Measurements from ENCODE around the gene RASSF8.

The RASSF8 gene, protein sequence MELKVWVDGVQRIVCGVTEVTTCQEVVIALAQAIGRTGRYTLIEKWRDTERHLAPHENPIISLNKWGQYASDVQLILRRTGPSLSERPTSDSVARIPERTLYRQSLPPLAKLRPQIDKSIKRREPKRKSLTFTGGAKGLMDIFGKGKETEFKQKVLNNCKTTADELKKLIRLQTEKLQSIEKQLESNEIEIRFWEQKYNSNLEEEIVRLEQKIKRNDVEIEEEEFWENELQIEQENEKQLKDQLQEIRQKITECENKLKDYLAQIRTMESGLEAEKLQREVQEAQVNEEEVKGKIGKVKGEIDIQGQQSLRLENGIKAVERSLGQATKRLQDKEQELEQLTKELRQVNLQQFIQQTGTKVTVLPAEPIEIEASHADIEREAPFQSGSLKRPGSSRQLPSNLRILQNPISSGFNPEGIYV

DNA sequence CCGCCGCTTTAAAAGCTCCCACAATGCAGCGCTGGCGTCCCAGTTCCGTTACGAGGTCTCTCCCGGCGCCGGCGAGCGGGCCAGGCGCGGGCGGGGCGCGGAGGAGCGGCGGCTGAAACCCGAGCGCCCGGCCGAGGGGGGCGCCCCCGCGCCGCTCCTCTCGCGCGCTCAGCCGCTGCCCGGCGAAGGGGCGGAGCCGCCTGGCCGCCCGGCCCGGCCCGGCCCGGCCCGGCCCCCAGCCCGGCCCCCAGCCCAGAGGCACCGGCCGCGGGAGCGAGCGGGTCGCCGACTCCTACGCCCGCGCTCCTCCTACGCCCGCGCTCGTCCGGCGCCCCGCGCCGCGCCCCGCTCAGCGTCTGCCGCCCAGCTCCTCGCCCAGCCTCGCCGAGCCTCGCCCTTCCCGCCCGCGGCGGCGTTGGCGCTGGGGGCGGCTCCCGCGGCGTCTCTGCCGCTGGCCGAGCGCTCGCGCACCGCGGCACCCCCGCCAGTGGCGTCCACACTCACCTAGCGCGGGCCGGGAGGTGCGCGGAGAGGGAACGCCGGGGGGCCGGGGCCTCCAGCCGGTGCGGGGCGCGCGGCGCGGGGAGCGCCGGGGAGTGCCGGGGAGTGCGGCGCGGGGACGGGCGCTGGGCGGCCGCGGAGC lies at the start of gene RASSF8:
Gene RASSF8, plus strand, starts transcription at position 255 of the 643 bp plus-strand sequence. CDS start 96,662 bp downstream, outside the sequence.
- no peaks in the 10 kb centered on the region for H3K9me3 Mint-ChIP-seq
- H3K36me3 Mint-ChIP-seq (ENCODE audit: low read depth): no peaks in the 10 kb centered on the region
- H3K27ac Mint-ChIP-seq: peak within 1 kb of the TSS; percentile 61
- peak within 1 kb of the TSS; percentile 87 for H3K4me3 Mint-ChIP-seq
- H3K4me1 Mint-ChIP-seq (ENCODE audit: low read depth): peaks cover 21% of the 10 kb centered on the region
- intact Hi-C loops (cut with micrococcal nuclease): no loop called here
- H3K27me3 Mint-ChIP-seq: peaks cover 64% of the 10 kb centered on the region

DNA sequence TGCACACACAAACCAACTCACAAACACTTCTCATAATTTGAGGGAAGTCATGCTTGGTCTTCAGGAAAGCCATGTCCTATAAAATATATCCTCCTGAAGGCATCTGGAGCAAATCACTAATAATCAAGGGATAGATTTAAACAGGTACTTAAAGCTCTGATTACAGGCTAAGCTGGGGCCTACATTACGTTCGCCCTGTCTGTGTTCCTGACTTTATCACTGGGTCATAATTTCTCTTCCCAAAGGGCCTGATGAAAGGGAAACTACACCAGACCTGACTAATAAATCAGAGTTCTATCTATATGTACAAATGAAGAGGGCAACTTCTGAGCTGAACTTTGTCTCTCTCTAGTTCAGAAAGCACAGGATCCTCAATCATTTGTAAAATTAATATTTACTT lies 43.9 kb upstream of the RASSF8 start:
- no peak overlapping the region for H3K4me3 Mint-ChIP-seq
- H3K9me3 Mint-ChIP-seq: no peaks in the 10 kb centered on the region
- H3K4me1 Mint-ChIP-seq (ENCODE audit: low read depth): no peaks in the 10 kb centered on the region
- no peaks in the 10 kb centered on the region for H3K36me3 Mint-ChIP-seq (ENCODE audit: low read depth)
- intact Hi-C loops (cut with micrococcal nuclease): no loop called here
- H3K27ac Mint-ChIP-seq: no peak overlapping the region
- no peaks in the 10 kb centered on the region for H3K27me3 Mint-ChIP-seq

DNA sequence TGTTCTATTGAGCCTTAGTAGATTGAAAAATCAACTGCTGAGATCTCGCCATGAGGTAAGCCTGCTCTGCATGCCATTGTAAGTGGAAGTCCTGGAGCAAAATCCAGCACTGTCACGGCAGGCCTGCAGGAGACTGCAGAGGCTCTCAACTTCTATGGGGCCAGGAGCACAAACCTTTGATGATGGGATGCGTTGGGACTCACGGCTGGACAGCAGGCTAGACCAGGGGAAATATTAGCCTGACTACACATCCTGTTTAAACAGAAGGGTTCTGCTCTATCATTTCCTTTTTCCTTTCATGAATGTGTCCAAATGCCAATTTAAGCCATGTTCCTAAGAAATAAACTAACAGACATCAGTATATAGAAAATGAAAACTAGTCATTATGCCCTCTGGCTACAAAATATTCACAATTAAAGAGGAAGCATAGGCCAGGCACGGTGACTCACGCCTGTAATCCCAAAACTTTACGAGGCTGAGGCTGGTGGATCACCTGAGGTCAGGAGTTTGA lies 33.9 kb upstream of the RASSF8 start:
- H3K36me3 Mint-ChIP-seq (ENCODE audit: low read depth): no peaks in the 10 kb centered on the region
- H3K4me1 Mint-ChIP-seq (ENCODE audit: low read depth): no peaks in the 10 kb centered on the region
- H3K9me3 Mint-ChIP-seq: peaks cover 5% of the 10 kb centered on the region
- H3K4me3 Mint-ChIP-seq: no peak overlapping the region
- no peak overlapping the region for H3K27ac Mint-ChIP-seq
- intact Hi-C loops (cut with micrococcal nuclease): no loop called here
- H3K27me3 Mint-ChIP-seq: no peaks in the 10 kb centered on the region

DNA sequence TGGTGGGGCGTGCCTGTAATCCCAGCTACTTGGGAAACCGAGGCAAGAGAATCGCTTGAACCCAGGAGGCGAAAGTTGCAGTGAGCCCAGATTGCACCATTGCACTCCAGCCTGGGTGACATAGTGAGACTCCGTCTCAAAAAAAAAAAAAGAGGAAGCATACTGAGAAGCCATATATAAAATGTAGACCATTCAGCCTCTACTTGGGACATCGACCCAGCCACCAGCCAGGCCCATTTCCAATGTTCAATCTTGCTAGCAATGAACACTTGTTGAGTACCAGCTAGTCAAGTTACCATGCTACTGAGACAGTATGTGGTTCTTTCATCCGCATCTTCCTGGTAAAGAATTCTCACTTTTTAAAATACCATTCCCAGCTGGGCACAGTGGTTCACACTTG lies 33.4 kb upstream of the RASSF8 start:
- intact Hi-C loops (cut with micrococcal nuclease): no loop called here
- H3K4me1 Mint-ChIP-seq (ENCODE audit: low read depth): no peaks in the 10 kb centered on the region
- H3K27me3 Mint-ChIP-seq: no peaks in the 10 kb centered on the region
- no peaks in the 10 kb centered on the region for H3K36me3 Mint-ChIP-seq (ENCODE audit: low read depth)
- H3K4me3 Mint-ChIP-seq: no peak overlapping the region
- H3K9me3 Mint-ChIP-seq: peaks cover 5% of the 10 kb centered on the region
- no peak overlapping the region for H3K27ac Mint-ChIP-seq

DNA sequence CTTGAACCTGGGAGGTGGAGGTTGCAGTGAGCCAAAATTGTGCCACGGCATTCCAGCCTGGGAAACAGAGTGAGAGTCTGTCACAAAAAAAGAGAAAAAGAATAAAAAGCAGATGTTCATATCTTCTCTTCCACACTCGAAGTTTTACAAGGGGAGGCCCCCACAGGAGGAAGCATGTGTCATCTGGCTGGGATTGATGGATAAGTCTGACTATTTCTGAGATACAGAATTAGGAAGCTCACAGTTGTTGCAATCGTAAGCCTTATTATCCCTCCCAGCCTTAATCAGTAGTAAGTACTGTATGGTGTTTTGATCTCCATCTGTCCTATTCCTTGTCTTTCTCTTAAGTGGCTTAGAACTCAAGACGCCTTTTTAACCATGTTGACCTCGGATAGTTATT lies 31.9 kb upstream of the RASSF8 start:
- Mint-ChIP-seq H3K36me3 (ENCODE audit: low read depth) (no peaks in the 10 kb centered on the region), H3K27me3 (no peaks in the 10 kb centered on the region), H3K9me3 (peaks cover 5% of the 10 kb centered on the region), H3K4me3 (no peak overlapping the region), H3K27ac (no peak overlapping the region), H3K4me1 (ENCODE audit: low read depth) (no peaks in the 10 kb centered on the region)
- intact Hi-C loops (cut with micrococcal nuclease): no loop called here

DNA sequence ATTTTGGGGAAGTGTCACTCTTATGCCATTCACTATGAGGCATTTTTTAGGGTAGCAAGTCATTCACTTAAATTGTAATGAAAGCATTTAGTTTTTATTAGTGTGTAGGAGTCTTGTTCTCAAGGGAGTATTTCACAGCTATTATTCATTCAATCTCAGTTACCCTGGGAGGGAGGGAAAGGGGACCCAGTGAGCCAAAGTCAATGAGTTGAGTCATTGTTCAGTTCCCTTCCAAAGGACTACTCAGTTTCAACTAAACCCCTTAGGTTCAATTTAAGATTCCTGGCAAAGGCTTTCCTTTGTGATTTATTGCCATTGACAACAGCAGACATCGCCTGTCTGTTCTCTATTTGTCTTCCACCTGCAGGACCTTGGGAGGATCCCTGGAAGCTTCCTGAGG lies 29.3 kb upstream of the RASSF8 start:
- Mint-ChIP-seq H3K9me3 (peaks cover 5% of the 10 kb centered on the region), H3K4me3 (no peak overlapping the region), H3K36me3 (ENCODE audit: low read depth) (no peaks in the 10 kb centered on the region), H3K27me3 (no peaks in the 10 kb centered on the region), H3K27ac (no peak overlapping the region), H3K4me1 (ENCODE audit: low read depth) (no peaks in the 10 kb centered on the region)
- intact Hi-C loops (cut with micrococcal nuclease): no loop called here

DNA sequence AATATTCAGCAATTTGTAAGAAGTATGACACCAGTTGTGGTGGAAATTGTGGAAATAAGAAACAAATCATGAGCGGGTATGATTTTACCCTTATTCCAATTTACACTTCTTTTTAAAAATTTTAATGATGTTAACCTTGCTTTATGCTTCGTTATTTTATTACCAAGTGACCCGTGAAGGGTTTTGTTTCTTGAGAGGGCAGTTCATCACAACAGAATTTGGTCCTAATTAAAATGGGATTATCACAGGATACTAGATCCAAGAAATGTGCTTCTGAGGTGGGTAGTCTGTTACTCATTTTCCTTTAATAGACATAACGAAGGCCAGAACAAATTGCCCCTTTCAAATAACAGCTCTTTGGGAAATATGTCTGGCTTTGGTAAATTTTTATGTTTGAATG lies 25.5 kb upstream of the RASSF8 start:
- Mint-ChIP-seq H3K4me3 (no peak overlapping the region), H3K9me3 (no peaks in the 10 kb centered on the region), H3K27ac (no peak overlapping the region), H3K27me3 (no peaks in the 10 kb centered on the region), H3K4me1 (ENCODE audit: low read depth) (no peaks in the 10 kb centered on the region), H3K36me3 (ENCODE audit: low read depth) (no peaks in the 10 kb centered on the region)
- intact Hi-C loops (cut with micrococcal nuclease): no loop called here

DNA sequence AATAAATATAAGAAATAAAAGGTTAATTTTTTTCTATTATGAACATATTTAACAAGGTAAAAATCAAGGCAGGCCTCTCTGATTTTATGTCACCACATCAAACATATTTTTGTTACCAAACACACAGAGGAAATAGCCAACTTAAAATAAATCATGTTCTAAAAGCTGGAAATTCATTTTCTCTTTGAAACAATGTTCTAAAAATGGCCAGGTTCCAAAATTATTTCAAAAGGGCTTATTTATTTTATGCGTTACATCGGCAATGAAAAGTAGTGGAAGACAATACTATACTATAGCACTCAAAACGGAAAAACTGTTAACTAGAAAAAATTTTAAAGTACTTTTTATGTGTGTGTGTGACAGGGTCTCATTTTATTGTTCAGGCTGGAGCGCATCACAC lies 24.0 kb upstream of the RASSF8 start:
- Mint-ChIP-seq H3K9me3 (no peaks in the 10 kb centered on the region), H3K4me1 (ENCODE audit: low read depth) (no peaks in the 10 kb centered on the region), H3K36me3 (ENCODE audit: low read depth) (no peaks in the 10 kb centered on the region), H3K27me3 (no peaks in the 10 kb centered on the region), H3K4me3 (no peak overlapping the region), H3K27ac (no peak overlapping the region)
- intact Hi-C loops (cut with micrococcal nuclease): no loop called here

DNA sequence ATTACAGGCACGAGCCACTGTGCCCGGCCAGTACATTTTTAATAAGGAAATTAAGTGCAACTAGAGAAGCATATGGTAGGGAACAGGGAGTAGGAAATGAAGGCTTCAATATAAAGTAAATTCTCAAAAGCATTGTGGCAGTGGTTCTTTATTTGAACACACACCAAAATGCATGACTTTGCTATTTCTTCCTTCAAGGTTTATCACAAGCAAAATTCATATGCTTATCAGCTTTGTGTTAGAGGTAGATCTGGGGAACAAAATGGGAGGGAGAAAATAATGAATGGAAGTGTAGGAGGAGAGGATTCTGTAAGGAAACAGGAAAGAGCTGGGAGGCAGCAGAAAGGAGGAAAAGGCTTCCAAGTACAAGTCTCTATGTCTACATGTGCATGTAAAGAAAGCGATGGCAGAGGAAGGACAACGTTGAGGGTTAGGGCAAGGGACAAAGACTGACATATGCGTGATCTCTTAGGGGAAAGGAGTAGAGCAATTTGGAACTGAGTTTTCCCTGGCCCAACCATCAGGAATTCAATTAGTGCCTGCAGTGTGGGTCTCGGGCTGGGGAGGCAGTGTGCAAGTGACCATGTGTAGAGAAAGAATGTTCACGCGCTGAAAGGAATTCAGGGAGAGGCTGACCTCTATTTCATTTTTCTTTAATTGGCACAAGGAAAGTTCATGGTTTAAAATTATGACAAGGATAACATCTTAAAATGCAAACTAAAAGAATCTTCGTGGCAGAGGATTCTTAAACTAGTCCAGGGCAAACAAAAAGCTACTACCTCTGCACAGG lies 22.9 kb upstream of the RASSF8 start:
- no peaks in the 10 kb centered on the region for H3K9me3 Mint-ChIP-seq
- H3K4me3 Mint-ChIP-seq: no peak overlapping the region
- H3K36me3 Mint-ChIP-seq (ENCODE audit: low read depth): no peaks in the 10 kb centered on the region
- no peaks in the 10 kb centered on the region for H3K27me3 Mint-ChIP-seq
- no peak overlapping the region for H3K27ac Mint-ChIP-seq
- intact Hi-C loops (cut with micrococcal nuclease): no loop called here
- H3K4me1 Mint-ChIP-seq (ENCODE audit: low read depth): no peaks in the 10 kb centered on the region

DNA sequence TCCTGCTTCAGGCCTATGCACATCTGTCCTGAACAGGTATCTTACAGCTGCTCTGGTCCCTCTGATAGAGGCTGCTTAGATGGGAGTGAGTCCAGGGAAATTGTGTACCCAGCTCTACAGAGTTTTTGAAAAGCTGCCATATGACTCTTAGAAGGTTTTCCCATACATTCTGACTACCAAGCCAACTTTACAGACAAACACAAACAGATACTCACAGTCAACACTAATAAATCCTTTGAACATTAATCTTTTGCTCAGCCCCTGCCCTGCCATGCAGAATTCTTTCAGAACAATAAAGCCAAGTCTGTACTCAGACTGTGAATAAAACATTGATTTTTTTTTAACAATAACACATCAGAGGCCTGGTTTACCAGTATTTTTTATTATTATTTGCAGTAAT lies 21.4 kb upstream of the RASSF8 start:
- H3K4me3 Mint-ChIP-seq: no peak overlapping the region
- H3K36me3 Mint-ChIP-seq (ENCODE audit: low read depth): no peaks in the 10 kb centered on the region
- intact Hi-C loops (cut with micrococcal nuclease): no loop called here
- no peaks in the 10 kb centered on the region for H3K9me3 Mint-ChIP-seq
- no peak overlapping the region for H3K27ac Mint-ChIP-seq
- H3K27me3 Mint-ChIP-seq: no peaks in the 10 kb centered on the region
- H3K4me1 Mint-ChIP-seq (ENCODE audit: low read depth): no peaks in the 10 kb centered on the region

DNA sequence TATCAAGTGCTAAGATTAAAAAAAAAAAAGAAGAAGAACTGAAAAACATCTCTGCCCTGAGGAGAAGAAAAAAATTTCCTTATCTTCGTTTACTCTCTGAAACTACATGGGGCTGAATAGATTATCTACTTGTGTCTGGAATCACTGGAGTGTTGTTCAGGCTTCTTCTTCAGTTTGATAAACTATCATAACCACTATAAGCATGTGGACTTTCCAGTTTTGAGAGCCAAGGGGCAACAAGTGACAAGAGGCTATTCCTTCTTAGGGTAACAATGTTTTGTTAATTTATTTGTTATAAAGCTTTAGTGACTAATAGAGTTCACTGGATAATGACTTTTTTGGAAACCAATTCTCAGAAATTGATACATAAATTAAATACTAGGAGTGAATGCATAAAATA lies 19.9 kb upstream of the RASSF8 start:
- no peak overlapping the region for H3K27ac Mint-ChIP-seq
- no peaks in the 10 kb centered on the region for H3K36me3 Mint-ChIP-seq (ENCODE audit: low read depth)
- intact Hi-C loops (cut with micrococcal nuclease): no loop called here

DNA sequence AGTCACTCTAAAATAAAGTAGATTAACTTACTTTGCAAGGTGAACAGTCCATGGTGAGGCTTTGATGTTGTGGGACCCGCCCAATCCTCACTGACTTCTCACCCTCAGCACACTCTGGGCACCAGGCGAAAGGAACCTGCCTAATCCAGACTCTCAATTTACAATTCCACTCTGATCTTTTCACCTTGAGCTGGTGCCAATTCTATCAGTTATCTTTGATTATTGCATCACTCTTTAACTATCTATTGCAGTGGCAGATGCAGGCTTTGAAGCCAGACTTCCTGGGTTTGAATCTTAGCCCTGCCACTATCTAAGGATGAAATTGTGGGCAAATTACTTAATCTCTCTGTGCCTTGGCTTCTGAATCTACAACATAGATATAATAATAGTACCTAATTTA lies 18.9 kb upstream of the RASSF8 start:
- no peak overlapping the region for H3K27ac Mint-ChIP-seq
- H3K36me3 Mint-ChIP-seq (ENCODE audit: low read depth): no peaks in the 10 kb centered on the region
- no peaks in the 10 kb centered on the region for H3K9me3 Mint-ChIP-seq
- intact Hi-C loops (cut with micrococcal nuclease): no loop called here
- no peaks in the 10 kb centered on the region for H3K4me1 Mint-ChIP-seq (ENCODE audit: low read depth)
- no peak overlapping the region for H3K4me3 Mint-ChIP-seq
- H3K27me3 Mint-ChIP-seq: no peaks in the 10 kb centered on the region

More for the DNA sequence above, 19.9 kb upstream of the RASSF8 start:
- Mint-ChIP-seq H3K9me3 (no peaks in the 10 kb centered on the region), H3K27me3 (no peaks in the 10 kb centered on the region), H3K4me3 (no peak overlapping the region), H3K4me1 (ENCODE audit: low read depth) (no peaks in the 10 kb centered on the region)

DNA sequence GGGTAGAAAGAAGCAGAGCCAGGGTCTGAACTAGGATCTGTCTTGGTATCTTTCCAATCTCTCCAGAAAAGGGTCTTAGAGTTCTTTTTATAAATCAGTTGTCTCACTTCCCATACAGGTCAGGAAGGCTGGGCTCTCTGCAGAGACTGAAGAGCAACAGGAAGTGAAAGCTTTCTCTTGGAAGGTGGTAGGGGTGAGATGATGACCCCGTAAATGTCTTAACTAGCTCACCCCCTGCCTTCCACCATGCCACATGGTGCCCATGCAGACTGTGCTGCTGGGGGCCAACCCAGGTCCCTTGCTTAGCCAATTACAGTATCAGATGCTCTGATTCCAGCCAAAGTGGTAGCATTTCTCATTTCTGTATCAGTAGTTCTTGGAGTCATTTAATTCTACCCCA lies 17.6 kb upstream of the RASSF8 start:
- H3K4me1 Mint-ChIP-seq (ENCODE audit: low read depth): no peaks in the 10 kb centered on the region
- intact Hi-C loops (cut with micrococcal nuclease): no loop called here
- H3K36me3 Mint-ChIP-seq (ENCODE audit: low read depth): no peaks in the 10 kb centered on the region
- H3K27me3 Mint-ChIP-seq: no peaks in the 10 kb centered on the region
- H3K27ac Mint-ChIP-seq: no peak overlapping the region
- no peaks in the 10 kb centered on the region for H3K9me3 Mint-ChIP-seq
- no peak overlapping the region for H3K4me3 Mint-ChIP-seq

DNA sequence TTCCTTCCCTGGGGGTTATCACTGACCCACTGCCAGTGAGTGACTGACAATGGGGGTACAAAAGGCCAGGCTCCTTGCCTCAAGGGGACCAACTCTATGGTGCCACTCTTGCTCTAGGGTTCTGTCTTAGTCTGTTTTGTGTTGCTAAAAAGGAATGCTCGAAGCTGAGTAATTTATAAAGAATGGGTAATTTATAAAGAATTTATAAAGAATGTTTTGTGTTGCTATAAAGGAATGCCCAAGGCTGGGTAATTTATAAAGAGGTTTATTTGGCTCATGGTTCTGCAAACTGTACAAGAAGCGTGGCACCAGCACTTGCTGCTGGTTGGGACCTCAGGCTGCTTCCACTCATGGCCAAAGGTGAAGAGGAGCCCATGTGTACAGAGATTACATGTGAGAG lies 15.8 kb upstream of the RASSF8 start:
- intact Hi-C loops (cut with micrococcal nuclease): no loop called here
- Mint-ChIP-seq H3K27ac (no peak overlapping the region), H3K4me1 (ENCODE audit: low read depth) (no peaks in the 10 kb centered on the region), H3K36me3 (ENCODE audit: low read depth) (no peaks in the 10 kb centered on the region), H3K4me3 (no peak overlapping the region), H3K9me3 (no peaks in the 10 kb centered on the region), H3K27me3 (no peaks in the 10 kb centered on the region)

Data from dendritic cell treated with granulocyte-macrophage colony-stimulating factor and Interleukin-4, amounts not matched to agents 40 ng/mL and 50 ng/mL, for 4 days (primary cell).